Liver (tissue), 9 donors: ENCODE data around the gene ETS1. TPM values are rescaled to one million over a fixed set of nuclear protein-coding genes. Genes with fewer than 3 reads are reported as not detected.

ENCODE experiments used
- DNase-seq: peaks from one replicate; pipeline ENCODE4 v3.0.0-alpha.2; 2017; ENCODE audit warnings: low spot score
- H3K27ac ChIP-seq, 2 donors: one replicate each; pipeline ENCODE4 v1.7.0; 2013; ENCODE audit warnings: inconsistent platforms in 2 of 2, low read length in 2 of 2, control low read depth in 1 of 2, low read depth in 1 of 2, mild to moderate bottlenecking in 1 of 2
- H3K27me3 ChIP-seq, 4 donors: one replicate each; pipeline versions ENCODE4 v1.6.1 to v1.7.0; 2013; ENCODE audit warnings: low read length in 3 of 4, inconsistent platforms in 1 of 4, mild to moderate bottlenecking in 1 of 4, moderate library complexity in 1 of 4; ENCODE audit not compliant: control insufficient read depth in 4 of 4, insufficient read depth in 4 of 4
- H3K36me3 ChIP-seq, 4 donors: one replicate each; pipeline versions ENCODE4 v1.6.1 to v1.7.0; 2013; ENCODE audit warnings: low read length in 3 of 4, mild to moderate bottlenecking in 3 of 4, low read depth in 1 of 4, moderate library complexity in 1 of 4; ENCODE audit not compliant: control insufficient read depth in 4 of 4, insufficient read depth in 3 of 4
- H3K4me1 ChIP-seq, 4 donors: one replicate each; pipeline versions ENCODE4 v1.6.1 to v1.7.0; 2013; ENCODE audit warnings: low read length in 3 of 4, mild to moderate bottlenecking in 3 of 4, moderate library complexity in 1 of 4; ENCODE audit not compliant: control insufficient read depth in 4 of 4, insufficient read depth in 4 of 4
- H3K4me3 ChIP-seq, 3 donors: one replicate each; pipeline versions ENCODE4 v1.6.1 to v1.7.0; 2013; ENCODE audit warnings: low read length in 3 of 3, control low read depth in 1 of 3, low read depth in 1 of 3, mild to moderate bottlenecking in 1 of 3
- H3K9ac ChIP-seq, 2 donors: one replicate each; pipeline ENCODE4 v1.7.0; 2013; ENCODE audit warnings: low read length in 2 of 2, mild to moderate bottlenecking in 2 of 2, moderate library complexity in 2 of 2, control low read depth in 1 of 2, low read depth in 1 of 2
- H3K9me3 ChIP-seq, 4 donors: one replicate each; pipeline versions ENCODE4 v1.6.1 to v1.7.0; 2013; ENCODE audit warnings: low read length in 3 of 4; ENCODE audit not compliant: control insufficient read depth in 4 of 4
- ATF3 ChIP-seq: IDR thresholded peaks from 2 replicates; pipeline ENCODE4 v1.6.1; 2016; ENCODE audit warnings: antibody characterized with exemption
- FOXA2 ChIP-seq: IDR thresholded peaks from 2 replicates; pipeline ENCODE4 v1.6.1; 2016; ENCODE audit warnings: antibody characterized with exemption
- GABPA ChIP-seq, 2 donors: IDR thresholded peaks in 1 of 2; conservative IDR thresholded peaks in 1 of 2; 2 replicates each; pipeline ENCODE4 v1.6.1; 2016; ENCODE audit warnings: antibody characterized with exemption in 2 of 2, mild to moderate bottlenecking in 1 of 2, moderate library complexity in 1 of 2
- HNF4A ChIP-seq, 2 donors: conservative IDR thresholded peaks; 2 replicates each; pipeline ENCODE4 v1.6.1; 2016; ENCODE audit warnings: antibody characterized with exemption in 2 of 2, mild to moderate bottlenecking in 2 of 2
- HNF4G ChIP-seq: IDR thresholded peaks from 2 replicates; pipeline ENCODE4 v1.6.1; 2016; ENCODE audit warnings: antibody characterized with exemption
- NR2F2 ChIP-seq: IDR thresholded peaks from 2 replicates; pipeline ENCODE4 v1.6.1; 2016; ENCODE audit warnings: antibody characterized with exemption
- RAD21 ChIP-seq, 2 donors: IDR thresholded peaks; 2 replicates each; pipeline ENCODE4 v1.6.1; 2016; ENCODE audit warnings: antibody characterized with exemption in 2 of 2, mild to moderate bottlenecking in 2 of 2
- REST ChIP-seq: IDR thresholded peaks from 2 replicates; pipeline ENCODE4 v1.6.1; 2016; ENCODE audit warnings: antibody characterized with exemption, mild to moderate bottlenecking
- RXRA ChIP-seq, 2 donors: IDR thresholded peaks; 2 replicates each; pipeline ENCODE4 v1.6.1; 2017 to 2018; ENCODE audit warnings: antibody characterized with exemption in 2 of 2, mild to moderate bottlenecking in 1 of 2
- TAF1 ChIP-seq: conservative IDR thresholded peaks from 2 replicates; pipeline ENCODE4 v1.6.1; 2016; ENCODE audit warnings: antibody characterized with exemption, mild to moderate bottlenecking
- YY1 ChIP-seq: IDR thresholded peaks from 2 replicates; pipeline ENCODE4 v1.6.1; 2016; ENCODE audit warnings: antibody characterized with exemption, mild to moderate bottlenecking
- WGBS: extraction: QIAGEN DNeasy Blood & Tissue Kit; methylation state at CpG from one replicate; pipeline ENCODE4 v1.1.7; 2013; 5-methylcytosine and 5-hydroxymethylcytosine counted together
- polyA plus RNA-seq, 2 donors: library from polyadenylated mRNA; stranded (reverse) in 1 of 2; unstranded in 1 of 2; fragments of 200-250 nt in 1 of 2; fragments of >200 nt in 1 of 2; fragmentation: Nextera tagmentation in 1 of 2; extraction: Ambion mirVana in 1 of 2; gene quantifications; one replicate each; pipeline versions ENCODE4 v1.2.1 to v1.2.3, GENCODE V29; 2013 to 2015
- total RNA-seq, 2 donors: library from RNA; depleted of rRNA; stranded (reverse); fragments of >200 nt; gene quantifications; one replicate each; pipeline ENCODE4 v1.2.3, GENCODE V29; 2014
- TF ChIP-seq, protein P1 (sequence below): IDR thresholded peaks from 2 replicates; pipeline ENCODE4 v1.6.1; 2016; ENCODE audit warnings: antibody characterized with exemption
- donor health status: healthy.
- donor health status: healthy.
- donor health status: healthy.
- donor health status: healthy.
- donor health status: healthy.

ETS1 gene
- total and polyA plus RNA-seq, 4 donors = 4.8 to 30.0 (median 20.3) TPM

DNA sequence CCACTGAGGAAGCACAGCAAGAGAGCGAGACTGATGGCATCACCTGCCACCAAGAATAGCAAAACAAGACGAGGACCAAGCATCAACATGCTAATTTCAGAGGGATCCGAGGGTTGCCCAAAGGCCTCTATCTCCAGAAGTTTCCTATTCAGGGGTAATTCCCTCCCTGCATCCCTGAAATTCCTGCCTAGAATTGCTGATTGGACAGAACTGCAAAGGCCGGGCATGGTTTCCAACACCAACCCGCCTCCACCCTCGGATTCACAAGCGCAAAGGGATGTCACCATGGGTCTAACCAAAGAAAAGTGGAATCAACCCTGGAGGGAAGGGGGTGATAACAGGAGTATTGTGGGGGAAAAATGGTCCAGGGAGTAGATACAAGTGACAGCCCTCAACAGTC lies 28.3 kb upstream of the ETS1 start (continued):
- TF ChIP-seq REST = no peak
- no peak for TF ChIP-seq FOXA2
- TF ChIP-seq RXRA (IDR thresholded peaks at IDR 0.05) = no peak

DNA sequence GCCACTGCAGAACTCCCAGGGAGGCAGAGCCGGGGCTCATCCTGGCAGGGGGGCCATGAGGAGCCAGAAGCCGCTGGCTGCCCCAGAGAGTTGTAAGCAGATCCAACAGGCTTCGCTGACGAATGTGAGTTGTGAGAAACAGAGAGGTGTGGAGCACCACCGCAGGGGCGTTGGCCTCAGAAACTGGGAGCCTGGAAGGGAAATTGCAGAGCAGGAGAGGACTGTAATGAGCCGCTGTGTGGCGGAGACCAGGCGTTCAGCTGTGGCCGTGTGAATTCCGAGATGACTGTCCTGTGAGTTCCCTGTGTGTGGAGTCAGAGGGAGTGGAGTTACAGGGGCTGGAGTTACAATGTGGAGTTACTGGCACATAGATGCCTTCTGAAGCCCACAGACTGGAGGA lies 27.7 kb upstream of the ETS1 start:
- TF ChIP-seq REST (no peak), HNF4A (conservative IDR thresholded peaks at IDR 0.05) (no peak), HNF4G (no peak), ATF3 (no peak), RXRA (IDR thresholded peaks at IDR 0.05) (peak; percentile 31 to 45), FOXA2 (no peak), GABPA (IDR thresholded peaks at IDR 0.05 in 1 of 2, conservative IDR thresholded peaks at IDR 0.05 in 1 of 2) (no peak)
- TF ChIP-seq, protein P1, sequence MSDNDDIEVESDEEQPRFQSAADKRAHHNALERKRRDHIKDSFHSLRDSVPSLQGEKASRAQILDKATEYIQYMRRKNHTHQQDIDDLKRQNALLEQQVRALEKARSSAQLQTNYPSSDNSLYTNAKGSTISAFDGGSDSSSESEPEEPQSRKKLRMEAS = no peak
- H3K9me3 ChIP-seq = no peaks in the 10 kb centered on the region
- peaks cover 0 to 6% (median 0%) of the 10 kb centered on the region in 4 donors for H3K4me1 ChIP-seq
- DNase-seq = no peak
- H3K4me3 ChIP-seq = no peak overlapping the region
- H3K27me3 ChIP-seq = no peaks in the 10 kb centered on the region
- H3K9ac ChIP-seq = no peak overlapping the region
- no peak overlapping the region for H3K27ac ChIP-seq
- H3K36me3 ChIP-seq = no peaks in the 10 kb centered on the region
- 83% methylated on average over 11 of the region's 11 CpGs for WGBS

- TF ChIP-seq TAF1 (no peak), HNF4G (no peak), NR2F2 (no peak), YY1 (no peak), RAD21 (IDR thresholded peaks at IDR 0.05) (no peak)
- Histone ChIP-seq H3K27ac (no peak overlapping the region), H3K27me3 (no peaks in the 10 kb centered on the region), H3K36me3 (no peaks in the 10 kb centered on the region), H3K4me3 (no peak overlapping the region), H3K9ac (no peak overlapping the region), H3K9me3 (no peaks in the 10 kb centered on the region), H3K4me1 (peaks cover 0 to 6% (median 0%) of the 10 kb centered on the region in 4 donors)
- WGBS = 93% methylated on average over 6 of the region's 6 CpGs
- DNase-seq = no peak
These were observed 26.7 kb upstream of the ETS1 start for GRCh38 chr11:128614026-128614425.
